GM10248 (cell line): ENCODE data around the gene NFS1.

Experiments
- CTCF ChIA-PET: fragments of 300-600 bp; sonication (Branson Sonifier 250); formaldehyde crosslinking; extraction: SDS; loops from one replicate; lab custom pipeline; 2021; ENCODE audit warnings: antibody characterized with exemption; lab: Yijun Ruan, JAX
- POLR2A ChIA-PET: fragments of 350-650 bp; sonication (Branson Sonifier 250); formaldehyde crosslinking; extraction: SDS; loops from one replicate; lab custom pipeline; 2020; ENCODE audit warnings: antibody characterized with exemption; lab: Yijun Ruan, JAX
- DNase-seq: peaks from one replicate; pipeline ENCODE4 v3.0.0; 2012; ENCODE audit errors: extremely low spot score
- TF ChIP-seq, protein P1 (sequence below): IDR thresholded peaks from 2 replicates; pipeline ENCODE4 v1.5.1; 2012; ENCODE audit warnings: mild to moderate bottlenecking, low read depth; ENCODE audit errors: extremely low read depth, missing control alignments, control extremely low read depth

The NFS1 gene

DNA sequence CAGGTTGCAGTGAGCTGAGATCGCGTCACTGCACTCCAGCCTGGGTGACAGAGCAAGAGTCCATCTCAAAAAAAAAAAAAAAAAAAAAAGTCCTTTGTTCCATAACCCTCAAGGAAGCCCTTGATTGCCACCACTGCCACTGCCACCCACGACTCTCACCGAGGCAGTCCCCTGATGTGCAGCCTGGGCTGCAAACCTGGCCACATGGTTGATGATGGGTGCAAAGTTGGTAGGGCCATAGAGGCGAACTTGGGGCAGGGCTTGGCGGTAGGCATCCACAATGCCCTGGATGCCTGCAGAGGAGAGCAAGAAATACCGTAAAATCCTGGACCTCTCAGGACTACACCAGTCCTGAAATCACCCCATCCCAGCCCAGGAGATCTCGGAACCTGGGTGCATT, 72.0 kb downstream of the NFS1 start:
- POLR2A ChIA-PET: no interaction called here
- DNase-seq: no peak
- TF ChIP-seq, protein P1, sequence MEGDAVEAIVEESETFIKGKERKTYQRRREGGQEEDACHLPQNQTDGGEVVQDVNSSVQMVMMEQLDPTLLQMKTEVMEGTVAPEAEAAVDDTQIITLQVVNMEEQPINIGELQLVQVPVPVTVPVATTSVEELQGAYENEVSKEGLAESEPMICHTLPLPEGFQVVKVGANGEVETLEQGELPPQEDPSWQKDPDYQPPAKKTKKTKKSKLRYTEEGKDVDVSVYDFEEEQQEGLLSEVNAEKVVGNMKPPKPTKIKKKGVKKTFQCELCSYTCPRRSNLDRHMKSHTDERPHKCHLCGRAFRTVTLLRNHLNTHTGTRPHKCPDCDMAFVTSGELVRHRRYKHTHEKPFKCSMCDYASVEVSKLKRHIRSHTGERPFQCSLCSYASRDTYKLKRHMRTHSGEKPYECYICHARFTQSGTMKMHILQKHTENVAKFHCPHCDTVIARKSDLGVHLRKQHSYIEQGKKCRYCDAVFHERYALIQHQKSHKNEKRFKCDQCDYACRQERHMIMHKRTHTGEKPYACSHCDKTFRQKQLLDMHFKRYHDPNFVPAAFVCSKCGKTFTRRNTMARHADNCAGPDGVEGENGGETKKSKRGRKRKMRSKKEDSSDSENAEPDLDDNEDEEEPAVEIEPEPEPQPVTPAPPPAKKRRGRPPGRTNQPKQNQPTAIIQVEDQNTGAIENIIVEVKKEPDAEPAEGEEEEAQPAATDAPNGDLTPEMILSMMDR: no peak
- CTCF ChIA-PET: interaction anchor here (1.2 kb wide), 1 partner anchor 8 kb away, joined by 8 read pairs; no protein-coding TSS in a partner anchor

DNA sequence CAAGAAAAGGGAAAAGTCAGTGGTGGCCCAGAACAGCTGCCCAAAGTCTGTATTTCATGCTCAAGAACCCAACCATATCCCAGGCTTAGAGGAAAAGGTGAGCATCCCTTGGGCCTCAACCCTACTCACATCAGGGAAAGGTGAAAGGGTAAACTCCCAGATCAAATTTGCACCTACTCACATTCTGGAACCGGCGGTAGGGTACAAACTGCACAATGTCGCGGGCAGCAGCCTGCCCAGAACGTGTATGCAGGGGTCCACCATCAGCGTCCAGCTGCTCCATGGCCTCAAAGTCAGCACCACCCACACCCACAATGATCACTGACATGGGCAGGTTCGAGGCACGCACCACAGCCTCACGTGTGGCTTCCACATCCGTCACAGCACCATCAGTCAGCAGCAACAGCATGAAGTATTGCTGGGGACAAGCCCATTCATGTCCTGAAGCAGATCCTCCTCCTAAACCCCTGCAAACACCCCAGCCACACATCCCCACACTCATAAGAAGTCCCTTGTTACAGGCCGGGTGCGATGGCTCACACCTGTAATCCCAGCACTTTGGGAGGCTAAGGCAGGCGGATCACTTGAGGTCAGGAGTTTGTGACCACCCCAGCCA, 72.7 kb downstream of the NFS1 start:
- no peak for DNase-seq
- ChIA-PET POLR2A (no interaction called here), CTCF (no interaction called here)
- TF ChIP-seq, protein P1: no peak

DNA sequence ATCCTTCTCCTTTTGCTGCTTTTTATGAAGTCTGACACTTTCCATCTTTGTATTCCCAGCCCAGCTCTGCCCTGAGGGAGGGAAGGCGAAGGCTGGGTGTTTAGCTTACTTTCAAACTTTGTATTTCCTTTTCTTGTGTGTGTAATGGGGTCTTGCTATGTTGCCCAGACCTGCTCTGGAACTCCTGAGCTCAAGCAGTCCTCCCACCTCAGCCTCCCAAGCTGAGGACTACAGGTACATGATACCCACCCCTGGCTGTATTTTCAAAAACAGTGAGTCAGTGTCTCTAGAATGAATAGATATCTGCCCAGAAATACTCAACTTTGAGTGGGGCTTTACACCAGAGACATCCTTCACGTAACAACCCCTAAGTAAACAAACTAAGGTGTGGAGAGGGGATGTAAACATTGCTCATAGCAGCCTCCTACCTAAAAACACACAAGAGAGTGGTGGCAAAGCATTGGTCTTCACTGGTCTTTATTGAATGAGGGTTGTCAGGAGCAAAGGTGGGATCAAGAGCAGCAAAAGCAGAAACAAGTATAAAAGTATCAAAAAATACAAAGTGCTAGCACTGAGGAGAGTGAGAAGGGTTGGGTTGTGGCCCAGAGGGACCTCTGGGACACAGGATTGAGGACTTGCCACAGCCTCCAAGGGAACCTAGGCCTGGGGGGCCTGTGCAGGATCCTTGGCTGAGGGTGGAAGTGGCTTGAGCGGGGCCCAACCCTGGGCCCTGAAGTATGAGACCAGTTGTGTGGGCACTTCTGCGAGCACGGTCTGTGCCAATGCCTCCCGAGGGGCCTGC, 73.4 kb downstream of the NFS1 start:
- TF ChIP-seq, protein P1: no peak
- no peak for DNase-seq
- CTCF ChIA-PET: no interaction called here
- POLR2A ChIA-PET: no interaction called here

DNA sequence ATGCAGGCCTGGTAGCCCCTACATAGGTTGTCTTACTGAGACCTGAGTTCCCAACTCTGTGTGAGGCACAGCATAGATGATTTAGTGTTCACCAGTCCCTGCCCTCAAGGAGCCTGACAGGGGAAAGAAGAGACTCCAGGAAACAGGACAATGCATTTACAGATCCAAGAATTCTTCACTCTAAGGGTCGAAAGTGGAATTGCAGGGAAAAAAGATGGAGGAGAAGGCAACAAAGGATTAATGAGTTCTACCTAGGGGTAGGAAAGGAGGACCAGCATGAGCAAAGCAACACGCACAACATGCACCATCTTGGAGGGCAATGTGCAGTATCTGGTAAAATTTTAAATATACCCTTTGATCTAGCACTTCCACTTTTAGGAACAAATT, 77.6 kb downstream of the NFS1 start:
- CTCF ChIA-PET: interaction anchor here (0.9 to 6.7 kb wide), 4 partner anchors 9 to 333 kb away, joined by 3 to 87 read pairs (median 30); no protein-coding TSS in a partner anchor
- DNase-seq: no peak
- POLR2A ChIA-PET: interaction anchor here (0.6 to 1.1 kb wide), 2 partner anchors 98 to 168 kb away, joined by 3 to 4 read pairs; no protein-coding TSS in a partner anchor
- TF ChIP-seq, protein P1: no peak

DNA sequence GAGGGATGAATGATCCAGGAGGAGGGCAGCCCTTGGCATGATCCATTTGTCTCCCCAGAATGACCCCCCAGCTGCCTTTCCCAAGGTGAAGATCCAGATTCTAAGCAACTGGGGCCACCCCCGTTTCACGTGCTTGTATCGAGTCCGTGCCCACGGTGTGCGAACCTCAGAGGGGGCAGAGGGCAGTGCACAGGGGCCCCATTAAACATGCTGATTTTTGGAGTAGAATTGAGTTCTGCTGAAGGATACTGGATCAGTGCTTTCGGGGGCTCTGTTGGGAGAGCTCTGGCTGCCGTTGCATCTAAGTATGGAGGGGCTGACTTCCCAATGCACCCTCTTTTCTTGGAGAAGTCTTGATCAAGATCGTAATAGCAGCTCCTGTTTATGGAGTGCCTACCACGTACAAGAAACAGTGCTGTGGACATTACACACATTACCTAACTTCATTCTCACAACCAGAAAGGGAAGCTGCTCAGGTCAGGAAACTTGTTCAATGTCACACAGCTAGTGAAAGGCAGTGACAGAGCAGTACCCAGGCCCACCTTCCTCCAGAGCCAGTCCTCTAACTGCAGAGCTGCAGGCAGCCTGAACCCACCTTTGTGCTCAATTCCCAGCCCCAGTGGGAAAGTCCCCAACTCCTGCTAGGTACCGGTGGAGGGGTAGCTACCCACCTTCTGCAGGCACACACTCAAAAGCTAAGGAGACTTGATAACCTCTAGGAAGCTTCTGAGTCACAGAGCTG, 78.2 kb downstream of the NFS1 start:
- ChIA-PET CTCF (interaction anchor here (0.9 to 6.7 kb wide), 11 partner anchors 10 to 334 kb away, joined by 3 to 87 read pairs (median 12); partner anchors contain the start of genes CPNE1 and RBM12), POLR2A (interaction anchor here (0.6 to 1.1 kb wide), 2 partner anchors 99 to 169 kb away, joined by 3 to 4 read pairs; no protein-coding TSS in a partner anchor)
- TF ChIP-seq, protein P1: no peak
- no peak for DNase-seq
